Ovary (tissue), 9 donors: Measurements from ENCODE around the gene SLC5A2. TPM values are rescaled to one million over a fixed set of nuclear protein-coding genes. Genes with fewer than 3 reads are reported as not detected.

ENCODE experiments used
- DNase-seq, 5 donors: peaks; one replicate each; pipeline ENCODE4 v3.0.0-alpha.2; 2019 to 2020
- H3K27ac ChIP-seq, 2 donors: fragments of 200-600 bp; one replicate each; pipeline versions ENCODE4 v1.5.1 to v1.8.0; 2019 to 2022
- H3K27me3 ChIP-seq: fragments of 200-600 bp; one replicate; pipeline ENCODE4 v1.8.0; 2022
- H3K36me3 ChIP-seq: fragments of 200-600 bp; sonication (generic); one replicate; pipeline ENCODE4 v1.5.1; 2019
- H3K4me1 ChIP-seq: one replicate; pipeline ENCODE4 v1.8.1; 2013; ENCODE audit warnings: mild to moderate bottlenecking, moderate library complexity; ENCODE audit not compliant: insufficient read depth
- H3K4me3 ChIP-seq: fragments of 200-600 bp; sonication (generic); one replicate; pipeline ENCODE4 v1.5.1; 2017
- H3K9me3 ChIP-seq, 2 donors: fragments of 200-600 bp in 1 of 2; sonication (generic) in 1 of 2; one replicate each; pipeline versions ENCODE4 v1.5.1 to v1.8.1; 2013 to 2019; ENCODE audit warnings: mild to moderate bottlenecking in 1 of 2, moderate library complexity in 1 of 2
- CTCF ChIP-seq, 3 donors: fragments of 450-650 bp in 2 of 3; fragments of 200-600 bp in 1 of 3; IDR thresholded peaks; one replicate each; pipeline versions ENCODE4 v1.5.1 to v1.8.0; 2016 to 2022; ENCODE audit warnings: antibody characterized with exemption in 3 of 3, mild to moderate bottlenecking in 1 of 3
- EP300 ChIP-seq: sonication (generic); formaldehyde crosslinking; IDR thresholded peaks from one replicate; pipeline ENCODE4 v1.6.1; 2017; ENCODE audit warnings: antibody characterized with exemption
- POLR2A ChIP-seq: fragments of 450-650 bp; IDR thresholded peaks from one replicate; pipeline ENCODE4 v1.6.1; 2017; ENCODE audit warnings: antibody characterized with exemption, mild to moderate bottlenecking, moderate library complexity
- WGBS, 3 donors: extraction: QIAGEN DNeasy Blood & Tissue Kit in 1 of 3; methylation state at CpG; one replicate each; pipeline versions ENCODE4 v1.1.5 to v1.1.7; 2013 to 2017; 5-methylcytosine and 5-hydroxymethylcytosine counted together
- intact Hi-C, 4 donors: fragments of 100-400 bp; cut with DNase I; formaldehyde crosslinking; loops; one replicate each; pipeline versions ENCODE4 v1.11.0 to v1.15.1; 2022 to 2023
- polyA plus RNA-seq, 2 donors: library from polyadenylated mRNA; stranded (reverse); fragments of 200-250 nt in 1 of 2; fragments of 350-450 nt in 1 of 2; fragmentation: Illumina TruSeq in 1 of 2; extraction: RNeasy Lipid Tissue Mini Kit (QIAGEN cat#74804) in 1 of 2; gene quantifications; one replicate each; pipeline ENCODE4 v1.2.3, GENCODE V29; 2013 to 2014
- total RNA-seq, 7 donors: library from RNA; depleted of rRNA in 2 of 7; stranded (reverse); fragments of >200 nt in 2 of 7; fragmentation: NEBNext Ultra II Directional in 3 of 7; extraction: Animal tissue kit (Norgen Biotek cat#: 25700) in 3 of 7; gene quantifications; one replicate each; pipeline versions ENCODE4 v1.1.0 to v1.2.4, GENCODE V29; 2016 to 2023
- donor health status: DM: no; HTN: no; CAD: no; lungs with moderate emphysema.
- donor health status: DM: no; HTN: no; CAD: no.
- donor health status: Bipolar disorder and iron deficiency.
- donor health status: DM: yes; HTN: yes; CAD: no.
- donor health status: DM: no; HTN: no; CAD: no.
- donor health status: DM: yes; HTN: yes; CAD: no.

The SLC5A2 gene
- total and polyA plus RNA-seq, 9 donors: 0.13 to 1.7 (median 0.40) TPM; not detected in 1

DNA sequence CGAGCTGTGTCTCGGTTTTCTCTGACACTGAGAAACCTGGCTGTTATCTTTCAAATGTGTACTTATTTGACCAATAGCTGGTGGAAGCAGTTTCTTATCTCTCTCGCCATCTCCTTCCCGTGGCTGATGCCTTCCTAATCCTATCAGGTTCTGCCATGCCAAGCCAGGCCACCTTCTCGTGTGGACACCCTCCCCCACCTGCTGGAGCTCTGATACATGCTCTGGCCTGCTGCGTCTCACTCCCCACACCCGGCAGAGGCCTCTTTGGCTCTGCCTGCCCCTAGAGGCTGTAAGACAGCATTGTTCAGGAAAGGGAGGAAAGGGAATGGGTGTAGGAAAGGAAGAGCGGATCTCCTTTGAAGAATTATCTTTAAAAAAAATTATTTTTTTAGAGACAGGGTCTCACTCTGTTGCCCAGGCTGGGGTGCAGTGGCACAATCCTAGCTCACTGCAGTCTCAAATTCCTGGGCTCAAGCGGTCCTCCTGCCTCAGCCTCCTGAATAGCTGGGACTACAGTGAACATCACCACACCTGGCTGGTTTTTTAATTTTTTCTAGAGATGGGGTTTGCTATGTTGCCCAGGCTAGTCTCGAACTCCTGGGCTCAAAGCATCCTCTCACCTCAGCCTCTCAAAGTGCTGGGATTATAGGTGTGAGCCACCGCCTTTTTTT is 31.1 kb upstream of the SLC5A2 start:
- Histone ChIP-seq H3K4me3 (no peak overlapping the region), H3K9me3 (no peaks in the 10 kb centered on the region), H3K27ac (peak overlapping the region in 1 of 2 donors; percentile 49), H3K36me3 (no peaks in the 10 kb centered on the region), H3K4me1 (peaks cover 22% of the 10 kb centered on the region), H3K27me3 (no peaks in the 10 kb centered on the region)
- WGBS, 3 donors: 41 to 50% (median 45%) methylated on average over 11 of the region's 11 CpGs
- TF ChIP-seq CTCF (IDR thresholded peaks at IDR 0.05) (peak; percentile 15 to 50 (median 36)), POLR2A (no peak), EP300 (no peak)
- peak; percentile 53 to 69 (median 61) for DNase-seq
- intact Hi-C loops: loop anchor here in 1 of 4 donors (10.0 kb wide), 1 partner anchor 423 kb away; the partner anchor contains the start of gene ZNF267

- no peaks in the 10 kb centered on the region for H3K9me3 ChIP-seq
- TF ChIP-seq CTCF (IDR thresholded peaks at IDR 0.05): no peak
- no peak for TF ChIP-seq EP300
- no peak for TF ChIP-seq POLR2A
- intact Hi-C loops: loop anchor here in 1 of 4 donors (10.0 kb wide), 1 partner anchor 422 kb away; the partner anchor contains the start of gene ZNF267
- H3K4me1 ChIP-seq: peaks cover 24% of the 10 kb centered on the region
- H3K36me3 ChIP-seq: no peaks in the 10 kb centered on the region
- no peak overlapping the region for H3K4me3 ChIP-seq
- peak overlapping the region; percentile 42 to 49 for H3K27ac ChIP-seq
- WGBS, 3 donors: 25 to 29% (median 28%) methylated on average over 3 of the region's 3 CpGs
- no peaks in the 10 kb centered on the region for H3K27me3 ChIP-seq
- peak in 2 of 5 donors; percentile 28 to 36 for DNase-seq
Observed at GRCh38 chr16:31452631-31453106, 30.3 kb upstream of the SLC5A2 start.

DNA sequence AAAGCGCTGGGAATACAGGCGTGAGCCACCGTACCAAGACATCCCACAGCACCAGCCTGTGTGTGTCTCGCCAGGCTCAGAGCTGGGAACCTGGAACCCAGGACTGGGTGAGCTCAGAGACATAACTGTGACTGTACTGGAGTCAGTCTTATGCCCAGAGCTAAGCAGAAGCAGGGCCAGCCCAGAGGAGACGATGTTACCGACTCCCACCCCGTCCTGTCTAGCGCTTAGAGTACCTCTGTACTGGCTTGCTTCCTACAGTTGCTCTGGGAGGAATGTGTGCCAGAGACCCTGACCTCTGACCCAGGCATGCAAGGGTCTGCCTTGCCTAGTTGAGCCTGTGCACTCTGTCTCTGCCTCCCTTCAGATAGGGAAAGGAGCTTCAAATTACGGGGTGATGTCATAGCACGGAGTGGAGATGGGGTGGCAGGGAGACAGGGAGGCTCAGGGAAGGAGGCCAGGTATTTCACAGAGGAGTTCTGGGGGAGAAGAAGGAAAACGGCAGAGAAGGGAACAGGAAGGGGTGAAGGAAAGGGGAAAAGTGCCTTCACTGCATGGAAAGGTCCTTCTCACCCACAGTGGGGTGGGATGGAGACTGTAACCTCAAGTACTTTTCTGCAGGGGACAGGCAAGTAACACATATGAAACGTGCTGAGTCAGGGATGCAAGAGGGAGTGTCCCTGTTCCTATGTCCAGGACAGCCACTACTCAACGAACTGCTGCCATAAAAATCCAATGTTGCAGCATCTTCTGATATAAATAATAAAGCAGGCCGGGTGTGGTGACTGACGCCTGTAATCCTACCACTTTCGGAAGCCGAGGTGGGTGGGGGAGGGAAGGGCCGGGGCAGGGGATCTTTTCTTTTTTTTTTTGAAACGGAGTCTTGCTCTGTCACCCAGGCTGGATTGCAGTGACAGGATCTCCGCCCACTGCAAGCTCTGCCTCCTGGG is 29.4 kb upstream of the SLC5A2 start:
- no peaks in the 10 kb centered on the region for H3K36me3 ChIP-seq
- WGBS, 3 donors: 35 to 38% (median 36%) methylated on average over 20 of the region's 20 CpGs
- peak overlapping the region; percentile 42 to 49 for H3K27ac ChIP-seq
- intact Hi-C loops: loop anchor here in 1 of 4 donors (10.0 kb wide), 1 partner anchor 421 kb away; the partner anchor contains the start of gene ZNF267
- H3K4me3 ChIP-seq: no peak overlapping the region
- no peaks in the 10 kb centered on the region for H3K27me3 ChIP-seq
- TF ChIP-seq EP300 (no peak), POLR2A (no peak), CTCF (IDR thresholded peaks at IDR 0.05) (no peak)
- H3K9me3 ChIP-seq: no peaks in the 10 kb centered on the region
- DNase-seq: peak; percentile 76 to 89 (median 80)
- peaks cover 29% of the 10 kb centered on the region for H3K4me1 ChIP-seq
